A549 (cell line): ENCODE results near the gene SLC22A23. TPM values are rescaled to one million over a fixed set of nuclear protein-coding genes. Genes with fewer than 3 reads are reported as not detected.
A peak's percentile ranks its signal among the peaks of the same experiment; 100 is the strongest.

ENCODE experiments used
- ATAC-seq, 2 experiments: fragments of 200-7000 bp in 1 of 2; fragments of >200 bp in 1 of 2; cut with Nextera tagmentation in 1 of 2; cut with Tn5 transposase in 1 of 2; 3 replicates each; pipeline versions ENCODE4 v1.8.0 to v1.9.1; 2018 to 2020; ENCODE audit warnings: mild to moderate bottlenecking in 1 of 2, moderate library complexity in 1 of 2
- CTCF ChIA-PET: fragments of 300-600 bp; sonication (Branson Sonifier 250); formaldehyde crosslinking; extraction: SDS; loops from one replicate; lab custom pipeline; 2021; ENCODE audit warnings: antibody characterized with exemption, inconsistent platforms; lab: Yijun Ruan, JAX
- POLR2A ChIA-PET: fragments of 350-600 bp; formaldehyde crosslinking; extraction: SDS; loops from one replicate; lab custom pipeline; 2021; ENCODE audit warnings: antibody characterized with exemption, inconsistent platforms; lab: Yijun Ruan, JAX
- DNase-seq, 2 experiments: peaks; one replicate each; pipeline versions ENCODE4 v3.0.0 to v3.0.0-alpha.2; 2011 to 2016; ENCODE audit warnings: low read depth in 1 of 2, low spot score in 1 of 2
- FAIRE-seq: peaks from 2 replicates; lab custom pipeline; 2011; peaks lifted over from hg19 to GRCh38; lab: Jason Lieb, UNC
- H3K27ac ChIP-seq, 2 experiments: fragments of >200 bp; sonication (Bioruptor Twin); formaldehyde crosslinking; 3 replicates each; pipeline ENCODE4 v1.5.1; 2016 to 2017
- H3K4me1 ChIP-seq: fragments of >200 bp; sonication (Bioruptor Twin); formaldehyde crosslinking; 3 replicates; pipeline ENCODE4 v1.6.1; 2016
- H3K4me2 ChIP-seq: fragments of >200 bp; sonication (Bioruptor Twin); formaldehyde crosslinking; 3 replicates; pipeline ENCODE4 v1.6.1; 2016
- H3K4me3 ChIP-seq: fragments of >200 bp; sonication (Bioruptor Twin); formaldehyde crosslinking; 3 replicates; pipeline ENCODE4 v1.5.1; 2016
- H3K9me3 ChIP-seq: fragments of >200 bp; sonication (Bioruptor Twin); formaldehyde crosslinking; 3 replicates; pipeline ENCODE4 v1.6.1; 2016
- BHLHE40 ChIP-seq: IDR thresholded peaks from 2 replicates; pipeline ENCODE4 v1.6.1; 2012; ENCODE audit warnings: low read depth, low read length, inconsistent platforms
- CHD2 ChIP-seq: fragments of 150-350 bp; IDR thresholded peaks from 2 replicates; pipeline ENCODE4 v1.6.1; 2014; ENCODE audit warnings: low read length; ENCODE audit not compliant: partially characterized antibody
- CHD4 ChIP-seq: fragments of 200-600 bp; sonication (generic); IDR thresholded peaks from 2 replicates; pipeline ENCODE4 v1.6.1; 2016; ENCODE audit warnings: antibody characterized with exemption, mild to moderate bottlenecking, borderline replicate concordance
- EHF ChIP-seq: fragments of 250-450 bp; sonication (Bioruptor Pico); IDR thresholded peaks from 2 replicates; pipeline ENCODE4 v1.5.0; 2020; ENCODE audit warnings: mild to moderate bottlenecking
- FOSL2 ChIP-seq, 2 experiments: fragments of 450-650 bp in 1 of 2; fragments of >200 bp in 1 of 2; sonication (Bioruptor Twin) in 1 of 2; formaldehyde crosslinking; IDR thresholded peaks; 2 replicates each; pipeline versions ENCODE4 v1.5.0 to v1.6.1; 2016 to 2020; ENCODE audit warnings: mild to moderate bottlenecking in 1 of 2, moderate library complexity in 1 of 2
- HEYL ChIP-seq: fragments of 250-450 bp; sonication (Bioruptor Pico); IDR thresholded peaks from 2 replicates; pipeline ENCODE4 v1.8.0; 2021; ENCODE audit warnings: mild to moderate bottlenecking, moderate library complexity
- HOXB5 ChIP-seq: fragments of 250-450 bp; sonication (Bioruptor Pico); IDR thresholded peaks from 2 replicates; pipeline ENCODE4 v1.5.0; 2020; ENCODE audit warnings: mild to moderate bottlenecking, moderate library complexity
- KDM1A ChIP-seq: fragments of 200-600 bp; sonication (generic); IDR thresholded peaks from 2 replicates; pipeline ENCODE4 v1.6.1; 2016; ENCODE audit warnings: low read depth, mild to moderate bottlenecking
- NR3C1 ChIP-seq: fragments of >200 bp; sonication (Bioruptor Twin); formaldehyde crosslinking; IDR thresholded peaks from 3 replicates; pipeline ENCODE4 v1.6.1; 2017
- PHF8 ChIP-seq: fragments of 200-600 bp; sonication (generic); IDR thresholded peaks from 2 replicates; pipeline ENCODE4 v1.6.1; 2016; ENCODE audit warnings: low read depth, mild to moderate bottlenecking, antibody characterized with exemption, moderate library complexity, borderline replicate concordance
- POLR2AphosphoS2 ChIP-seq: conservative IDR thresholded peaks from 2 replicates; pipeline ENCODE4 v1.6.1; 2012; ENCODE audit warnings: low read length, improper control_type of control experiment, inconsistent platforms
- RAD21 ChIP-seq, 2 experiments: fragments of >200 bp in 1 of 2; sonication (Bioruptor Twin) in 1 of 2; formaldehyde crosslinking in 1 of 2; IDR thresholded peaks in 1 of 2; conservative IDR thresholded peaks in 1 of 2; 2 replicates in 1 of 2; 3 replicates in 1 of 2; pipeline ENCODE4 v1.6.1; 2012 to 2018; ENCODE audit warnings: inconsistent platforms in 1 of 2
- RARB ChIP-seq: fragments of 250-450 bp; sonication (Bioruptor Pico); IDR thresholded peaks from 2 replicates; pipeline ENCODE4 v1.8.0; 2021; ENCODE audit warnings: mild to moderate bottlenecking, moderate library complexity
- RCOR1 ChIP-seq: fragments of 150-350 bp; IDR thresholded peaks from 2 replicates; pipeline ENCODE4 v1.6.1; 2014; ENCODE audit warnings: antibody characterized with exemption, low read length, low read depth
- TFCP2L1 ChIP-seq: fragments of 250-450 bp; sonication (Bioruptor Pico); IDR thresholded peaks from 2 replicates; pipeline ENCODE4 v1.5.0; 2021; ENCODE audit warnings: mild to moderate bottlenecking
- TP53 ChIP-seq: fragments of 250-450 bp; sonication (Bioruptor Pico); IDR thresholded peaks from 2 replicates; pipeline ENCODE4 v1.5.0; 2021; ENCODE audit warnings: mild to moderate bottlenecking, moderate library complexity
- WGBS: methylation state at CpG from one replicate; pipeline ENCODE4 v1.1.6; 2017; ENCODE audit errors: missing lambda C conversion rate; 5-methylcytosine and 5-hydroxymethylcytosine counted together
- polyA plus RNA-seq, 4 experiments: library from polyadenylated mRNA; depleted of rRNA in 3 of 4; stranded (reverse); fragments of >200 nt; fragmentation: RNase III in 1 of 4; extraction: RNeasy Plus Mini Kit Qiagen cat#74134 plus additional on column Dnase treatment in 1 of 4; gene quantifications; 2 replicates in 3 of 4; 3 replicates in 1 of 4; pipeline ENCODE4 v1.2.3, GENCODE V29; 2011 to 2017
- TF ChIP-seq, protein P1 (sequence below): IDR thresholded peaks from 2 replicates; pipeline ENCODE4 v1.6.1; 2012
- TF ChIP-seq, protein P2 (sequence below): fragments of >200 bp; sonication (Bioruptor Twin); formaldehyde crosslinking; IDR thresholded peaks from 3 replicates; pipeline ENCODE4 v1.6.1; 2016
- TF ChIP-seq, protein P3 (sequence below): fragments of 250-450 bp; sonication (Bioruptor Pico); IDR thresholded peaks from 2 replicates; pipeline ENCODE4 v1.5.0; 2020; ENCODE audit warnings: low read depth, mild to moderate bottlenecking, moderate library complexity
- TF ChIP-seq, protein P4 (sequence below): fragments of 250-450 bp; sonication (Bioruptor Pico); IDR thresholded peaks from 2 replicates; pipeline ENCODE4 v1.5.0; 2021; ENCODE audit warnings: mild to moderate bottlenecking, moderate library complexity, borderline replicate concordance
- TF ChIP-seq, protein P5 (sequence below): fragments of >200 bp; sonication (Bioruptor Twin); formaldehyde crosslinking; IDR thresholded peaks from 2 replicates; pipeline ENCODE4 v1.6.1; 2016
- TF ChIP-seq, protein P6 (sequence below): fragments of 200-600 bp; sonication (generic); IDR thresholded peaks from 2 replicates; pipeline ENCODE4 v1.6.1; 2016; ENCODE audit warnings: antibody characterized with exemption, mild to moderate bottlenecking, moderate library complexity

Gene SLC22A23
- polyA plus RNA-seq, 2 of the 4 experiments (the other 2 are of a cell fraction), result 4.4 to 6.2 TPM

DNA sequence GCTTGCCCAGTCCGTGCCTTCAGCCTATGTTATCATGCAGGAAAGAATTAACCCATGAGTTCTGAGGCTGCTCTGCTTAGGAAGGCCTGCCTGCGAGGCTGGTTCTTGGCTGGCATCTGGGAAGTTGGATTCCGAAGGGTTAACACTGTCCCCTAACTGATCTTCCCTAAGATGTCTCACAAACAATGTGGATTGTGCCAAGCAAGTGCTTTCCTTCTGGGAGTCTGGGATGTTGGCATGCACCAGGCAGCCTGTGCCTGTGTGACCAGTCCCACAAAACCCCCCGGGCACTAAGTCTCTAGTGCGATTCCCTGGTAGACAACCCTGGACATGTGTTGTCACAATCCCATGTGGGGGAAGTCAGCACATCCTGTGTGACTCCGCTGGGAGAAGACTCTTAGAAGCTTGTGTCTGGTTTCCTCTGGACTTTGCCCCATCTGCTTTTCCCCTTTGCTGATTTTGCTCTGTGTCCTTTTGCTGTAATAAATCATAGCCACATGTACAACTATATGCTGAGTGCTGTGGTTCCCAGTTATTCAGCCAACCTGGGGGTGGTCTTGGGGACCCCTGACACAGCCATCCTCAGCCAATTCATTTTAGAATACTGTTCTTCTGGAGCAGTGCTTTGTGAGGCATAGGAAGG lies 83.8 kb downstream of the SLC22A23 start:
- TF ChIP-seq FOSL2 (IDR thresholded peaks at IDR 0.05) (no peak), FOSL2 (CRISPR knock-in tag; IDR thresholded peaks at IDR 0.05) (no peak), NR3C1 (no peak), POLR2AphosphoS2 (no peak), EHF (CRISPR knock-in tag) (no peak), TFCP2L1 (CRISPR knock-in tag) (no peak), TP53 (CRISPR knock-in tag) (no peak), BHLHE40 (no peak), PHF8 (no peak)
- TF ChIP-seq, protein P1, sequence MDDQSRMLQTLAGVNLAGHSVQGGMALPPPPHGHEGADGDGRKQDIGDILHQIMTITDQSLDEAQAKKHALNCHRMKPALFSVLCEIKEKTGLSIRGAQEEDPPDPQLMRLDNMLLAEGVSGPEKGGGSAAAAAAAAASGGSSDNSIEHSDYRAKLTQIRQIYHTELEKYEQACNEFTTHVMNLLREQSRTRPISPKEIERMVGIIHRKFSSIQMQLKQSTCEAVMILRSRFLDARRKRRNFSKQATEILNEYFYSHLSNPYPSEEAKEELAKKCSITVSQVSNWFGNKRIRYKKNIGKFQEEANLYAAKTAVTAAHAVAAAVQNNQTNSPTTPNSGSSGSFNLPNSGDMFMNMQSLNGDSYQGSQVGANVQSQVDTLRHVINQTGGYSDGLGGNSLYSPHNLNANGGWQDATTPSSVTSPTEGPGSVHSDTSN, result no peak
- TF ChIP-seq, protein P2, sequence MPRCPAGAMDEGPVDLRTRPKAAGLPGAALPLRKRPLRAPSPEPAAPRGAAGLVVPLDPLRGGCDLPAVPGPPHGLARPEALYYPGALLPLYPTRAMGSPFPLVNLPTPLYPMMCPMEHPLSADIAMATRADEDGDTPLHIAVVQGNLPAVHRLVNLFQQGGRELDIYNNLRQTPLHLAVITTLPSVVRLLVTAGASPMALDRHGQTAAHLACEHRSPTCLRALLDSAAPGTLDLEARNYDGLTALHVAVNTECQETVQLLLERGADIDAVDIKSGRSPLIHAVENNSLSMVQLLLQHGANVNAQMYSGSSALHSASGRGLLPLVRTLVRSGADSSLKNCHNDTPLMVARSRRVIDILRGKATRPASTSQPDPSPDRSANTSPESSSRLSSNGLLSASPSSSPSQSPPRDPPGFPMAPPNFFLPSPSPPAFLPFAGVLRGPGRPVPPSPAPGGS, result no peak
- TF ChIP-seq, protein P3, sequence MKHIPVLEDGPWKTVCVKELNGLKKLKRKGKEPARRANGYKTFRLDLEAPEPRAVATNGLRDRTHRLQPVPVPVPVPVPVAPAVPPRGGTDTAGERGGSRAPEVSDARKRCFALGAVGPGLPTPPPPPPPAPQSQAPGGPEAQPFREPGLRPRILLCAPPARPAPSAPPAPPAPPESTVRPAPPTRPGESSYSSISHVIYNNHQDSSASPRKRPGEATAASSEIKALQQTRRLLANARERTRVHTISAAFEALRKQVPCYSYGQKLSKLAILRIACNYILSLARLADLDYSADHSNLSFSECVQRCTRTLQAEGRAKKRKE, result no peak
- POLR2A ChIA-PET, result no interaction called here
- no peak for FAIRE-seq
- ATAC-seq, result peak in 1 of 2 experiments; percentile 45; a peak in 2 of 6 replicates
- DNase-seq, result peak in 1 of 2 experiments; percentile 42
- H3K9me3 ChIP-seq, result no peaks in the 10 kb centered on the region
- H3K27ac ChIP-seq, result peak overlapping the region; percentile 49 to 68; a peak in 4 of 6 replicates
- CTCF ChIA-PET, result interaction anchor here (0.9 to 1.0 kb wide), 2 partner anchors 8 to 93 kb away, joined by 4 to 5 read pairs; no protein-coding TSS in a partner anchor
- H3K4me1 ChIP-seq, result peaks cover 40% of the 10 kb centered on the region
- no peak overlapping the region for H3K4me3 ChIP-seq
- peak overlapping the region; percentile 59 for H3K4me2 ChIP-seq
- WGBS, result 54% methylated on average over 6 of the region's 6 CpGs

DNA sequence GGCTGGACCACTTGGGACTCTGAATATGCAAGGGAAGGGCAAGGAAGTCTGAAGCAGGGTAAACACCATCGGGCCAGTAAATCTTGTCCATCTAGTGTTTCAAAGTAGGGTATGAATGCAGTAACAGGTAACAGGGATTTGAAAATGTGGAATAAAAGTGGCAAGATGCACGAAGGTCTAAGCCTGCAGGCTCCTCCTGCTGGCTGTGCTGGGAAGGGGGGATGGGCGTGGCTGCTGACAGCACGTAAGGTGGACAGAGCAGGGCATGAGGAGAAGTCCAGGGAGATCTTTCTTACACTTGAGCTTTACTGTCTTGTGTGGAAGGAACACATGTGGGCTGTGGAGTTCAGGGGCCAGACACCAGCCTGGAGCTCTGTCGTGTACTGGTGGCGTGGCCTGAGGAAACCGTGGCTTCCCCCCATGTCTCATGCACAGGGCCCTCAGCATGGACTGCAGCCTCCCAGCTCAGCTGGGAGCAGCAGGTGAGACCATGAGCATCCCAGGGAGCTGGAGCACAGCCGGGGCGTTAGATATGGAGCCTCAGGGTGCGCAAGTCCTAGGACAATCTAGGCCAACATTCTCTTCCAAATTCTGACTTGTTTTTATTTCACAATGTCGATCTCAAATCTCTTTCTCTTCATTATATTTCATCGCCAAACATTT lies 84.5 kb downstream of the SLC22A23 start:
- Histone ChIP-seq H3K27ac (peak overlapping the region; percentile 40 to 49; a peak in 2 of 6 replicates), H3K4me3 (no peak overlapping the region)
- ChIA-PET POLR2A (no interaction called here), CTCF (interaction anchor here (0.9 to 1.0 kb wide), 2 partner anchors 56 to 93 kb away, joined by 3 to 4 read pairs; no protein-coding TSS in a partner anchor)
- ATAC-seq, result peak; percentile 15 to 64; a peak in 3 of 6 replicates
- TF ChIP-seq, protein P4, sequence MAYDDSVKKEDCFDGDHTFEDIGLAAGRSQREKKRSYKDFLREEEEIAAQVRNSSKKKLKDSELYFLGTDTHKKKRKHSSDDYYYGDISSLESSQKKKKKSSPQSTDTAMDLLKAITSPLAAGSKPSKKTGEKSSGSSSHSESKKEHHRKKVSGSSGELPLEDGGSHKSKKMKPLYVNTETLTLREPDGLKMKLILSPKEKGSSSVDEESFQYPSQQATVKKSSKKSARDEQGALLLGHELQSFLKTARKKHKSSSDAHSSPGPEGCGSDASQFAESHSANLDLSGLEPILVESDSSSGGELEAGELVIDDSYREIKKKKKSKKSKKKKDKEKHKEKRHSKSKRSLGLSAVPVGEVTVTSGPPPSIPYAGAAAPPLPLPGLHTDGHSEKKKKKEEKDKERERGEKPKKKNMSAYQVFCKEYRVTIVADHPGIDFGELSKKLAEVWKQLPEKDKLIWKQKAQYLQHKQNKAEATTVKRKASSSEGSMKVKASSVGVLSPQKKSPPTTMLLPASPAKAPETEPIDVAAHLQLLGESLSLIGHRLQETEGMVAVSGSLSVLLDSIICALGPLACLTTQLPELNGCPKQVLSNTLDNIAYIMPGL (CRISPR knock-in tag), result no peak
- TF ChIP-seq HEYL (CRISPR knock-in tag), result no peak
- no peak for TF ChIP-seq TFCP2L1 (CRISPR knock-in tag)
- TF ChIP-seq RCOR1, result no peak
- TF ChIP-seq HOXB5 (CRISPR knock-in tag), result no peak
- TF ChIP-seq, protein P5, sequence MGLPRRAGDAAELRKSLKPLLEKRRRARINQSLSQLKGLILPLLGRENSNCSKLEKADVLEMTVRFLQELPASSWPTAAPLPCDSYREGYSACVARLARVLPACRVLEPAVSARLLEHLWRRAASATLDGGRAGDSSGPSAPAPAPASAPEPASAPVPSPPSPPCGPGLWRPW, result no peak
- TF ChIP-seq, protein P6, sequence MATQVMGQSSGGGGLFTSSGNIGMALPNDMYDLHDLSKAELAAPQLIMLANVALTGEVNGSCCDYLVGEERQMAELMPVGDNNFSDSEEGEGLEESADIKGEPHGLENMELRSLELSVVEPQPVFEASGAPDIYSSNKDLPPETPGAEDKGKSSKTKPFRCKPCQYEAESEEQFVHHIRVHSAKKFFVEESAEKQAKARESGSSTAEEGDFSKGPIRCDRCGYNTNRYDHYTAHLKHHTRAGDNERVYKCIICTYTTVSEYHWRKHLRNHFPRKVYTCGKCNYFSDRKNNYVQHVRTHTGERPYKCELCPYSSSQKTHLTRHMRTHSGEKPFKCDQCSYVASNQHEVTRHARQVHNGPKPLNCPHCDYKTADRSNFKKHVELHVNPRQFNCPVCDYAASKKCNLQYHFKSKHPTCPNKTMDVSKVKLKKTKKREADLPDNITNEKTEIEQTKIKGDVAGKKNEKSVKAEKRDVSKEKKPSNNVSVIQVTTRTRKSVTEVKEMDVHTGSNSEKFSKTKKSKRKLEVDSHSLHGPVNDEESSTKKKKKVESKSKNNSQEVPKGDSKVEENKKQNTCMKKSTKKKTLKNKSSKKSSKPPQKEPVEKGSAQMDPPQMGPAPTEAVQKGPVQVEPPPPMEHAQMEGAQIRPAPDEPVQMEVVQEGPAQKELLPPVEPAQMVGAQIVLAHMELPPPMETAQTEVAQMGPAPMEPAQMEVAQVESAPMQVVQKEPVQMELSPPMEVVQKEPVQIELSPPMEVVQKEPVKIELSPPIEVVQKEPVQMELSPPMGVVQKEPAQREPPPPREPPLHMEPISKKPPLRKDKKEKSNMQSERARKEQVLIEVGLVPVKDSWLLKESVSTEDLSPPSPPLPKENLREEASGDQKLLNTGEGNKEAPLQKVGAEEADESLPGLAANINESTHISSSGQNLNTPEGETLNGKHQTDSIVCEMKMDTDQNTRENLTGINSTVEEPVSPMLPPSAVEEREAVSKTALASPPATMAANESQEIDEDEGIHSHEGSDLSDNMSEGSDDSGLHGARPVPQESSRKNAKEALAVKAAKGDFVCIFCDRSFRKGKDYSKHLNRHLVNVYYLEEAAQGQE, result no peak
- no peak for TF ChIP-seq CHD4
- no peak for TF ChIP-seq KDM1A
- no peak for TF ChIP-seq CHD2
- TF ChIP-seq RARB (CRISPR knock-in tag), result no peak
- TF ChIP-seq, protein P1, result no peak
- no peak for TF ChIP-seq RAD21 (conservative IDR thresholded peaks at IDR 0.05 in 1 of 2, IDR thresholded peaks at IDR 0.05 in 1 of 2)
- TF ChIP-seq TP53 (CRISPR knock-in tag), result no peak
- TF ChIP-seq PHF8, result no peak
- TF ChIP-seq, all 56 proteins: peak for 0
- Histone ChIP-seq H3K4me1 (peaks cover 37% of the 10 kb centered on the region), H3K9me3 (no peaks in the 10 kb centered on the region), H3K4me2 (peak overlapping the region; percentile 59)
- DNase-seq, result no peak
- FAIRE-seq, result no peak
- 82% methylated on average over 12 of the region's 12 CpGs for WGBS
